ENCODE results near the gene CASP12.
A peak's percentile ranks its signal among the peaks of the same experiment; 100 is the strongest.
"Not testable (repeated sequence)": the region's sequence is repeated elsewhere in the genome, so short reads cannot be mapped to it uniquely, and the experiment has no call there.

CASP12 gene

GRCh38 chr11:104897891-104898684 is at the start of gene CASP12:
TSS of gene CASP12 (minus strand) at chr11:104898460.
- no peak for FAIRE-seq

GRCh38 chr11:104946907-104947306 is 48.6 kb upstream of the CASP12 start:
- no peak for FAIRE-seq

GRCh38 chr11:104944076-104944475 is 45.8 kb upstream of the CASP12 start:
- no peak for FAIRE-seq

- no peak for FAIRE-seq
Measured at GRCh38 chr11:104943561-104943960, 45.3 kb upstream of the CASP12 start.

- no peak for FAIRE-seq
Measured at GRCh38 chr11:104934594-104934993, 36.3 kb upstream of the CASP12 start.

- FAIRE-seq = not testable (repeated sequence)
Measured at GRCh38 chr11:104934073-104934472, 35.8 kb upstream of the CASP12 start.

- FAIRE-seq = no peak
Measured at GRCh38 chr11:104928811-104929210, 30.6 kb upstream of the CASP12 start.

GRCh38 chr11:104926771-104927611 is 28.7 kb upstream of the CASP12 start:
- FAIRE-seq = no peak

- FAIRE-seq = no peak
Measured at GRCh38 chr11:104925850-104926249, 27.6 kb upstream of the CASP12 start.

GRCh38 chr11:104918113-104918824 is 20.0 kb upstream of the CASP12 start:
- no peak for FAIRE-seq

- no peak for FAIRE-seq
Measured at GRCh38 chr11:104917271-104918112, 19.2 kb upstream of the CASP12 start.

GRCh38 chr11:104916442-104916841 is 18.2 kb upstream of the CASP12 start:
- FAIRE-seq = peak; percentile 41

- FAIRE-seq = no peak
Measured at GRCh38 chr11:104912102-104912501, 13.8 kb upstream of the CASP12 start.

- no peak for FAIRE-seq
Measured at GRCh38 chr11:104908186-104908531, 9.9 kb upstream of the CASP12 start.

- FAIRE-seq = no peak
Measured at GRCh38 chr11:104907521-104908185, 9.4 kb upstream of the CASP12 start.

- FAIRE-seq = no peak
Measured at GRCh38 chr11:104905271-104905670, 7.0 kb upstream of the CASP12 start.

GRCh38 chr11:104899226-104899625 is 966 bp upstream of the CASP12 start:
- no peak for FAIRE-seq

- no peak for FAIRE-seq
Measured at GRCh38 chr11:104898685-104899013, 389 bp upstream of the CASP12 start.

- FAIRE-seq = no peak
Measured at GRCh38 chr11:104895634-104896033, 2.6 kb downstream of the CASP12 start.

- no peak for FAIRE-seq
Measured at GRCh38 chr11:104893876-104894275, 4.4 kb downstream of the CASP12 start.

- FAIRE-seq = no peak
Measured at GRCh38 chr11:104892723-104893511, 5.3 kb downstream of the CASP12 start.
